ENCODE data around the gene MYZAP. TPM values are rescaled to one million over a fixed set of nuclear protein-coding genes. Genes with fewer than 3 reads are reported as not detected.
A peak's percentile ranks its signal among the peaks of the same experiment; 100 is the strongest.

MYZAP gene, protein sequence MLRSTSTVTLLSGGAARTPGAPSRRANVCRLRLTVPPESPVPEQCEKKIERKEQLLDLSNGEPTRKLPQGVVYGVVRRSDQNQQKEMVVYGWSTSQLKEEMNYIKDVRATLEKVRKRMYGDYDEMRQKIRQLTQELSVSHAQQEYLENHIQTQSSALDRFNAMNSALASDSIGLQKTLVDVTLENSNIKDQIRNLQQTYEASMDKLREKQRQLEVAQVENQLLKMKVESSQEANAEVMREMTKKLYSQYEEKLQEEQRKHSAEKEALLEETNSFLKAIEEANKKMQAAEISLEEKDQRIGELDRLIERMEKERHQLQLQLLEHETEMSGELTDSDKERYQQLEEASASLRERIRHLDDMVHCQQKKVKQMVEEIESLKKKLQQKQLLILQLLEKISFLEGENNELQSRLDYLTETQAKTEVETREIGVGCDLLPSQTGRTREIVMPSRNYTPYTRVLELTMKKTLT
- 10 to 100 TPM in 1 of 7 donors, 1 to 10 TPM in 6; 1.1 to 11.0 (median 3.9) TPM for total RNA-seq
- 10 to 100 TPM in 1 of 2 donors, 1 to 10 TPM in 1; 7.3 to 11.3 TPM for polyA plus RNA-seq
- long read RNA-seq, donor 1, transcript MYZAP-201 (13 exons, 2,361 nt): major isoform, 32 of 34 reads
- long read RNA-seq, donor 1, partial matches to known transcripts: 1 of 34 reads
- long read RNA-seq, donor 1, other reads (novel, unspliced or antisense): 1 of 34 reads
- long read RNA-seq, donor 2, partial matches to known transcripts: 0 of 2 reads
- long read RNA-seq, donor 2, other reads (novel, unspliced or antisense): 0 of 2 reads
- long read RNA-seq, donor 3, transcript MYZAP-201 (13 exons, 2,361 nt): major isoform, 37 of 37 reads
- long read RNA-seq, donor 3, partial matches to known transcripts: 0 of 37 reads
- long read RNA-seq, donor 3, other reads (novel, unspliced or antisense): 0 of 37 reads

DNA sequence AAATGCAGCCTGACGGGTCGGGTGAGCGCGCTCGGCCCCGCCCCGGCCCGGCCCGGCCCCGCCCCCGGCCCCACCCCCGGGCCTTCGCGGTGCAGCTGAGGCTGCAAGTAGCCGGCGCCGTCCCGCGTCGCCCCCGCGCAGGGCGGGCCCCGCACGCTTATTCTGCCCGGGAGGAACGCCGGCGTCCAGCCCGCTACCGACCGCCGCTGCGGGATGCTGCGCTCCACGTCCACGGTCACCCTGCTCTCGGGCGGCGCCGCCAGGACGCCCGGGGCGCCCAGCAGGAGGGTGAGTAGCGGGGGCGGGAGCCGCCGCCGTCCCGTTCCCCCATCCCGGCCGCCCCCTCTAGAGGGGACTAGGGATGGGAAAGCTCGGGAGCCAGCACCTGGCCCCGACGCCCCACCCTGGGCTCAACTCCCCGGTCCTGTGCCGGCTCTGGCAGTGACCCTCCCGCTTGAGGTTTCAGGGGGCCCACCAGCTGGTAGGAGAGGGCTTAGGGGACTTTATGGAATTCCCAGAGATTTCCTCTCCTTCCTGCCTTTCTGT lies at the start of gene MYZAP:
TSS of gene MYZAP (plus strand) at position 83 of the 546 bp plus-strand sequence. CDS start at position 214, 131 bp downstream.
- H3K27ac ChIP-seq: peak within 1 kb of the TSS in 1 of 2 donors; percentile 16
- WGBS, 3 donors: 2 to 3% (median 2%) methylated on average over 43 to 58 of the region's 58 CpGs

DNA sequence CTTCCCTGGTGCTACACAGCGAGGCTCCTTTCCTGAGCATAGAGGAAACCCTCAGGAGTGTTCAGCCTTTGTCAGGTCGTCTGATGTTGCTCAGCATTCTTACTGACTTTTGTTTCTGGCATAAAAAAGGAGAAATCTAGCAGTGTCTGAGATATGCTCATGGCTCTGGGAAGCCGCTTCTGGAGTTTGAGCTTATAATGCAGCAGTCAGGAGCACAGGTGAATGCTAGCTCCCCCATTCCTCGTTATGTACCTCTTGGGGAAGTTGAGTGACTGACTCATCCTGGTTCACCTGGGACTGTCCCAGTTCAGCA lies 49.2 kb upstream of the MYZAP start:
- Histone ChIP-seq H3K27ac (no peak overlapping the region), H3K4me1 (ENCODE audit: insufficient read depth) (no peaks in the 10 kb centered on the region), H3K36me3 (no peaks in the 10 kb centered on the region), H3K4me3 (no peak overlapping the region), H3K9me3 (no peaks in the 10 kb centered on the region), H3K27me3 (no peaks in the 10 kb centered on the region)
- 49 to 54% (median 50%) methylated on average over 4 of the region's 4 CpGs for WGBS, 3 donors
- no peak for DNase-seq
- TF ChIP-seq, protein P1, sequence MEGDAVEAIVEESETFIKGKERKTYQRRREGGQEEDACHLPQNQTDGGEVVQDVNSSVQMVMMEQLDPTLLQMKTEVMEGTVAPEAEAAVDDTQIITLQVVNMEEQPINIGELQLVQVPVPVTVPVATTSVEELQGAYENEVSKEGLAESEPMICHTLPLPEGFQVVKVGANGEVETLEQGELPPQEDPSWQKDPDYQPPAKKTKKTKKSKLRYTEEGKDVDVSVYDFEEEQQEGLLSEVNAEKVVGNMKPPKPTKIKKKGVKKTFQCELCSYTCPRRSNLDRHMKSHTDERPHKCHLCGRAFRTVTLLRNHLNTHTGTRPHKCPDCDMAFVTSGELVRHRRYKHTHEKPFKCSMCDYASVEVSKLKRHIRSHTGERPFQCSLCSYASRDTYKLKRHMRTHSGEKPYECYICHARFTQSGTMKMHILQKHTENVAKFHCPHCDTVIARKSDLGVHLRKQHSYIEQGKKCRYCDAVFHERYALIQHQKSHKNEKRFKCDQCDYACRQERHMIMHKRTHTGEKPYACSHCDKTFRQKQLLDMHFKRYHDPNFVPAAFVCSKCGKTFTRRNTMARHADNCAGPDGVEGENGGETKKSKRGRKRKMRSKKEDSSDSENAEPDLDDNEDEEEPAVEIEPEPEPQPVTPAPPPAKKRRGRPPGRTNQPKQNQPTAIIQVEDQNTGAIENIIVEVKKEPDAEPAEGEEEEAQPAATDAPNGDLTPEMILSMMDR (IDR thresholded peaks at IDR 0.05): no peak
- intact Hi-C loops (cut with DNase I): no loop called here

More for the DNA sequence above, at the start of gene MYZAP:
- Histone ChIP-seq H3K27me3 (no peaks in the 10 kb centered on the region), H3K9me3 (no peaks in the 10 kb centered on the region), H3K4me1 (ENCODE audit: insufficient read depth) (peaks cover 17% of the 10 kb centered on the region), H3K4me3 (peak within 1 kb of the TSS; percentile 69), H3K36me3 (no peaks in the 10 kb centered on the region)
- TF ChIP-seq POLR2A (IDR thresholded peaks at IDR 0.05) (no peak), EP300 (IDR thresholded peaks at IDR 0.05) (no peak)
- TF ChIP-seq, protein P1 (IDR thresholded peaks at IDR 0.05): no peak
- DNase-seq: peak in 4 of 5 donors; percentile 32 to 75 (median 51)
- intact Hi-C loops (cut with DNase I): no loop called here

DNA sequence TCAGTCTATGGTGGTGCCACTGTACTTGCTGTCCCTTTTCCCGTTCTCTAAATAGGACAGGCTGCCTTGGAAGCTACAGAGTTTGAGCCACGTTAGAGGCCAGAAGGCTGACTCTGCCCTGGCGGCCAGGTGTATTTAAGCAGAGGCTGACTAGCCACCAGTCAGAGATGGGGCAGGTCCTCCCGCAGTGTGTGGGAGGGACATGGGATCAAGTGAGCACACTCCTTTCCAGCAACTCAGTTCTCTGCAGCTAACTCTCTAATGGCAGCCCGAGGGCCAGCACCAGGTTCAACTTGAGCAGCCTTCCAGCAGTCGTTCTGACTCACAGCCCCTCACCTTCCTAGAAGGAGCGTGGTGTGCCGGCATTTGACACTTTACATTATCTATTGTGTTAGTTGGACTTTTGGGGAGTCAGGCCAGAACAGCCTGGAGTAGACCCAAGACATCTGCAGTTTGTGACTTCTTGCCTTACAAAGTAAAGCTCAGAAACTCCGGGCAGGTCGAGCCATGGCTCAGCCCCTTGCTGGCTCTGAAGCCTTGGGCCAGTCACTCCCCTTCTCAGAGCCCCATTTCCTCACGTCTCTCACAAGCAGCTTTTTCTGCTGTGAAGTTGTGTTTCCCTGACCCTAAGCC lies 46.7 kb upstream of the MYZAP start:
- WGBS, 3 donors: 45 to 73% (median 61%) methylated on average over 11 of the region's 11 CpGs
- no peak for DNase-seq
- H3K36me3 ChIP-seq: no peaks in the 10 kb centered on the region
- H3K9me3 ChIP-seq: no peaks in the 10 kb centered on the region
- H3K4me3 ChIP-seq: no peak overlapping the region
- no peaks in the 10 kb centered on the region for H3K4me1 ChIP-seq (ENCODE audit: insufficient read depth)
- H3K27me3 ChIP-seq: no peaks in the 10 kb centered on the region
- TF ChIP-seq EP300 (IDR thresholded peaks at IDR 0.05) (no peak), POLR2A (IDR thresholded peaks at IDR 0.05) (no peak)
- TF ChIP-seq, protein P1 (IDR thresholded peaks at IDR 0.05): no peak
- intact Hi-C loops (cut with DNase I): no loop called here
- H3K27ac ChIP-seq: no peak overlapping the region

DNA sequence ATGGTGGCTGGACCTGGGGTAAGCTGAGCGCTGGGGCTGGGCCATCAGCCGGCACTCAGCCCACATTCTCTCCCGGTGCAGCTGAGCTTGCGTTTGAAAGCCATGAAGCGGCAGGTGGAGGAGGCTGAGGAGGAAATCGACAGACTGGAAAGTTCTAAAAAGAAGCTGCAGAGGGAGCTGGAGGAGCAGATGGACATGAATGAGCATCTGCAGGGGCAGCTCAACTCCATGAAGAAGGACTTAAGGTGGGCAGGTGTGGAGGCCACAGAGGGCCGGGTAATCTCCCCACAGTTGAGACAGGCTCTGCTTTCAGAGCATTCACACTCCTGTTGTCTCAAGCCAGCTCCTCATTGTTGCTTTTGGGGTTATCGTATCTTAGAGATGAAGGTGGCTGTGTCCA lies 45.7 kb upstream of the MYZAP start:
- TF ChIP-seq EP300 (IDR thresholded peaks at IDR 0.05) (no peak), POLR2A (IDR thresholded peaks at IDR 0.05) (no peak)
- TF ChIP-seq, protein P1 (IDR thresholded peaks at IDR 0.05): no peak
- no peak for DNase-seq
- intact Hi-C loops (cut with DNase I): no loop called here
- no peak overlapping the region for H3K27ac ChIP-seq
- no peaks in the 10 kb centered on the region for H3K9me3 ChIP-seq
- H3K4me3 ChIP-seq: no peak overlapping the region
- no peaks in the 10 kb centered on the region for H3K27me3 ChIP-seq
- no peaks in the 10 kb centered on the region for H3K36me3 ChIP-seq
- 86 to 89% (median 88%) methylated on average over 8 of the region's 8 CpGs for WGBS, 3 donors
- H3K4me1 ChIP-seq (ENCODE audit: insufficient read depth): no peaks in the 10 kb centered on the region

Measured in ovary (tissue), 10 donors.